HCT116 (cell line): ENCODE data around the gene GTF2A1. TPM values are rescaled to one million over a fixed set of nuclear protein-coding genes. Genes with fewer than 3 reads are reported as not detected.

Experiments used
- ATAC-seq: fragments of 200-7000 bp; cut with Tn5 transposase; 2 replicates; pipeline ENCODE4 v1.9.1; 2020; ENCODE audit warnings: mild to moderate bottlenecking, moderate library complexity
- BruUV-seq: library from RNA; stranded (reverse); fragments of 400-500 nt; replicated peaks from 2 replicates; lab custom pipeline; 2021; lab: Mats Ljungman, UMichigan
- CTCF ChIA-PET: fragments of 300-600 bp; sonication (Branson Sonifier 250); formaldehyde crosslinking; loops from one replicate; lab custom pipeline; 2021; ENCODE audit warnings: antibody characterized with exemption; lab: Charles Lee
- POLR2A ChIA-PET: fragments of 300-600, 350-600 bp; sonication (Branson Sonifier 250); formaldehyde crosslinking; loops from one replicate; lab custom pipeline; 2021; ENCODE audit warnings: antibody characterized with exemption; lab: Charles Lee
- RAD21 ChIA-PET, 2 experiments: fragments of 300-600 bp; sonication (Branson Sonifier 250); formaldehyde crosslinking; loops; one replicate each; lab custom pipeline; 2023; ENCODE audit warnings: low total read pairs in 2 of 2; ENCODE audit not compliant: uncharacterized antibody in 2 of 2, unreplicated experiment in 2 of 2, low non-redundant PET in 1 of 2; lab: Charles Lee
- DNase-seq: peaks from one replicate; pipeline ENCODE4 v3.0.0-alpha.2; 2010; ENCODE audit warnings: low read depth, low spot score
- H2AFZ ChIP-seq: fragments of 200-600 bp; shearing (Covaris generic), sonication (generic); 2 replicates; pipeline ENCODE4 v1.6.1; 2017; ENCODE audit warnings: low read depth, mixed run types, mixed read lengths, antibody characterized with exemption, low read length; ENCODE audit not compliant: poor library complexity, severe bottlenecking
- H3K27ac ChIP-seq: 2 replicates; pipeline ENCODE4 v1.5.1; 2012; ENCODE audit warnings: low read depth, low read length
- H3K27me3 ChIP-seq: fragments of 200-600 bp; sonication (generic); 2 replicates; pipeline ENCODE4 v1.6.1; 2016; ENCODE audit warnings: mixed run types, low read length, mixed read lengths; ENCODE audit not compliant: insufficient read depth
- H3K36me3 ChIP-seq, 2 experiments: fragments of 200-500 bp in 1 of 2; fragments of 200-600 bp in 1 of 2; sonication (Bioruptor generic) in 1 of 2; sonication (generic) in 1 of 2; 2 replicates each; pipeline versions ENCODE4 v1.5.1 to v1.6.1; 2014 to 2016; ENCODE audit warnings: low read length in 2 of 2, inconsistent platforms in 1 of 2, mixed read lengths in 1 of 2, mixed run types in 1 of 2; ENCODE audit not compliant: insufficient read depth in 2 of 2, control insufficient read depth in 1 of 2
- H3K4me1 ChIP-seq, 2 experiments: fragments of 200-600 bp in 1 of 2; sonication (generic) in 1 of 2; 2 replicates each; pipeline versions ENCODE4 v1.5.1 to v1.6.1; 2012 to 2017; ENCODE audit warnings: low read length in 2 of 2, inconsistent platforms in 1 of 2, mild to moderate bottlenecking in 1 of 2, mixed read lengths in 1 of 2, mixed run types in 1 of 2, moderate library complexity in 1 of 2; ENCODE audit not compliant: insufficient read depth in 2 of 2, control insufficient read depth in 1 of 2
- H3K4me2 ChIP-seq: fragments of 200-600 bp; sonication (generic); 2 replicates; pipeline ENCODE4 v1.6.1; 2017; ENCODE audit warnings: mixed run types, low read length, mixed read lengths
- H3K4me3 ChIP-seq, 2 experiments: fragments of 200-600 bp in 1 of 2; sonication (generic) in 1 of 2; replicated peaks in 1 of 2; 2 replicates each; pipeline ENCODE4 v1.5.1; 2011 to 2016; ENCODE audit warnings: low read length in 2 of 2, control low read depth in 1 of 2, low read depth in 1 of 2, mild to moderate bottlenecking in 1 of 2, mixed read lengths in 1 of 2, mixed run types in 1 of 2
- H3K79me2 ChIP-seq: fragments of 200-600 bp; sonication (generic); 2 replicates; pipeline ENCODE4 v1.6.1; 2017; ENCODE audit warnings: mild to moderate bottlenecking, mixed run types, low read length, moderate library complexity, mixed read lengths; ENCODE audit not compliant: insufficient read depth
- H3K9ac ChIP-seq: fragments of 200-600 bp; sonication (generic); 2 replicates; pipeline ENCODE4 v1.6.1; 2016; ENCODE audit warnings: low read length, mixed read lengths
- H3K9me2 ChIP-seq: fragments of 200-600 bp; sonication (generic), shearing (Covaris generic); 2 replicates; pipeline ENCODE4 v1.6.1; 2017; ENCODE audit warnings: mixed run types, mild to moderate bottlenecking, moderate library complexity; ENCODE audit not compliant: insufficient read depth
- H3K9me3 ChIP-seq, 2 experiments: fragments of 200-500 bp in 1 of 2; fragments of 200-600 bp in 1 of 2; sonication (Bioruptor generic) in 1 of 2; sonication (generic) in 1 of 2; 2 replicates each; pipeline ENCODE4 v1.6.1; 2014 to 2017; ENCODE audit warnings: low read length in 2 of 2, mixed read lengths in 2 of 2, inconsistent platforms in 1 of 2, low read depth in 1 of 2, mild to moderate bottlenecking in 1 of 2, mixed run types in 1 of 2, moderate library complexity in 1 of 2; ENCODE audit not compliant: control insufficient read depth in 1 of 2, insufficient read depth in 1 of 2
- H4K20me1 ChIP-seq: fragments of 200-600 bp; sonication (generic), shearing (Covaris generic); 2 replicates; pipeline ENCODE4 v1.6.1; 2017; ENCODE audit warnings: mixed run types, mild to moderate bottlenecking, moderate library complexity; ENCODE audit not compliant: insufficient read depth
- CBX3 ChIP-seq: IDR thresholded peaks from 2 replicates; pipeline ENCODE4 v1.6.1; 2012; ENCODE audit warnings: low read depth
- CEBPB ChIP-seq: IDR thresholded peaks from 2 replicates; pipeline ENCODE4 v1.6.1; 2012; ENCODE audit warnings: low read depth
- CTCF ChIP-seq, 3 experiments: fragments of 200-600 bp in 1 of 3; sonication (generic) in 1 of 3; IDR thresholded peaks in 2 of 3; conservative IDR thresholded peaks in 1 of 3; 2 replicates each; pipeline ENCODE4 v1.5.1; 2012 to 2017; ENCODE audit warnings: low read depth in 2 of 3, low read length in 2 of 3, antibody characterized with exemption in 1 of 3, borderline replicate concordance in 1 of 3, control low read depth in 1 of 3, mild to moderate bottlenecking in 1 of 3, mixed read lengths in 1 of 3, mixed run types in 1 of 3, moderate library complexity in 1 of 3; ENCODE audit not compliant: insufficient read depth in 1 of 3
- EZH2phosphoT487 ChIP-seq: fragments of 200-600 bp; IDR thresholded peaks from 2 replicates; pipeline ENCODE4 v1.6.1; 2018; ENCODE audit warnings: antibody characterized with exemption, borderline replicate concordance
- JUND ChIP-seq: IDR thresholded peaks from 2 replicates; pipeline ENCODE4 v1.6.1; 2012
- POLR2A ChIP-seq: IDR thresholded peaks from 2 replicates; pipeline ENCODE4 v1.7.0; 2011; ENCODE audit warnings: borderline replicate concordance; ENCODE audit not compliant: insufficient read depth, insufficient read length; ENCODE audit errors: extremely low read depth
- POLR2AphosphoS5 ChIP-seq: IDR thresholded peaks from 2 replicates; pipeline ENCODE4 v1.6.1; 2011; ENCODE audit warnings: mild to moderate bottlenecking, low read depth, low read length, moderate library complexity
- REST ChIP-seq: IDR thresholded peaks from 2 replicates; pipeline ENCODE4 v1.6.1; 2012; ENCODE audit warnings: low read depth
- SP1 ChIP-seq: IDR thresholded peaks from 2 replicates; pipeline ENCODE4 v1.6.1; 2012; ENCODE audit warnings: low read depth
- SRF ChIP-seq: IDR thresholded peaks from 2 replicates; pipeline ENCODE4 v1.6.1; 2012; ENCODE audit warnings: low read depth
- ZBTB33 ChIP-seq: IDR thresholded peaks from 2 replicates; pipeline ENCODE4 v1.6.1; 2011; ENCODE audit warnings: mild to moderate bottlenecking, low read length, moderate library complexity; ENCODE audit not compliant: insufficient replicate concordance; ENCODE audit errors: extremely low read depth
- ZFX ChIP-seq: fragments of 450-650 bp; IDR thresholded peaks from 2 replicates; pipeline ENCODE4 v1.6.1; 2017
- ZNF274 ChIP-seq: fragments of 200-500 bp; sonication (Bioruptor generic); IDR thresholded peaks from 2 replicates; pipeline ENCODE4 v1.6.1; 2014; ENCODE audit warnings: mild to moderate bottlenecking, low read depth, low read length, inconsistent platforms
- intact Hi-C: fragments of 100-400 bp; cut with micrococcal nuclease; formaldehyde crosslinking; loops from 2 replicates; pipeline ENCODE4 v1.10.0; 2022
- total RNA-seq: library from RNA; stranded (reverse); gene quantifications from one replicate; pipeline ENCODE4 v1.2.1, GENCODE V29; 2021; ENCODE audit not compliant: unreplicated experiment

Gene GTF2A1
- total RNA-seq, 1 experiment from 2014 or later = 39.7 TPM

- H3K36me3 ChIP-seq = no peaks in the 10 kb centered on the region
- no peak overlapping the region for H3K27ac ChIP-seq
- ATAC-seq (no peak), DNase-seq (no peak)
- no TSS peak for BruUV-seq
- RAD21 ChIA-PET = no interaction called here
- TF ChIP-seq EZH2phosphoT487 (no peak), SP1 (no peak), POLR2A (no peak), JUND (no peak)
- H3K4me1 ChIP-seq = peaks cover 0 to 19% of the 10 kb centered on the region in 2 experiments; a peak in 3 of 4 replicates
- H3K9me3 ChIP-seq = no peaks in the 10 kb centered on the region
- POLR2A ChIA-PET = no interaction called here
- no peak overlapping the region for H3K4me3 ChIP-seq
- intact Hi-C loops = no loop called here
- no peak overlapping the region for H3K4me2 ChIP-seq
- no peaks in the 10 kb centered on the region for H4K20me1 ChIP-seq
- H3K9me2 ChIP-seq = no peaks in the 10 kb centered on the region
- no peak overlapping the region for H2AFZ ChIP-seq
- H3K27me3 ChIP-seq = no peaks in the 10 kb centered on the region
- CTCF ChIA-PET = interaction anchor here (0.9 to 1.3 kb wide), 2 partner anchors 8 to 165 kb away, joined by 4 read pairs; no protein-coding TSS in a partner anchor
- no peaks in the 10 kb centered on the region for H3K79me2 ChIP-seq
- H3K9ac ChIP-seq = no peak overlapping the region
These were observed 59.0 kb downstream of the GTF2A1 start for GRCh38 chr14:81161749-81162148.

- ATAC-seq (no peak), DNase-seq (no peak)
- Histone ChIP-seq H3K4me3 (no peak overlapping the region), H4K20me1 (no peaks in the 10 kb centered on the region), H3K4me2 (no peak overlapping the region), H3K27ac (no peak overlapping the region), H3K9me2 (no peaks in the 10 kb centered on the region), H3K4me1 (peaks cover 0 to 19% of the 10 kb centered on the region in 2 experiments; a peak in 3 of 4 replicates), H3K36me3 (no peaks in the 10 kb centered on the region), H2AFZ (no peak overlapping the region), H3K9me3 (no peaks in the 10 kb centered on the region), H3K27me3 (no peaks in the 10 kb centered on the region), H3K9ac (no peak overlapping the region), H3K79me2 (no peaks in the 10 kb centered on the region)
- intact Hi-C loops = no loop called here
- CTCF ChIA-PET = interaction anchor here (1.3 kb wide), 1 partner anchor 9 kb away, joined by 4 read pairs; no protein-coding TSS in a partner anchor
- RAD21 ChIA-PET = no interaction called here
- BruUV-seq = no TSS peak
- POLR2A ChIA-PET = no interaction called here
- TF ChIP-seq CTCF (IDR thresholded peaks at IDR 0.05 in 2 of 3, conservative IDR thresholded peaks at IDR 0.05 in 1 of 3; ENCODE audit: borderline replicate concordance in 1 of 3, insufficient read depth in 1 of 3, low read depth in 2 of 3, low read length in 2 of 3) (no peak), ZNF274 (no peak), ZBTB33 (no peak), ZFX (no peak), CBX3 (no peak), EZH2phosphoT487 (no peak), JUND (no peak), SRF (no peak), REST (no peak), CEBPB (no peak), POLR2AphosphoS5 (no peak)
These were observed 59.7 kb downstream of the GTF2A1 start for GRCh38 chr14:81161088-81161487.
